AG04449 (cell line): ENCODE data around the gene LRP1B.

Experiments
- CTCF ChIA-PET: fragments of 350-600 bp; formaldehyde crosslinking; extraction: SDS; loops from one replicate; lab custom pipeline; 2021; ENCODE audit warnings: antibody characterized with exemption; lab: Yijun Ruan, JAX
- POLR2A ChIA-PET: fragments of 400-600, 350-600 bp; formaldehyde crosslinking; extraction: SDS; loops from one replicate; lab custom pipeline; 2020; ENCODE audit warnings: antibody characterized with exemption, inconsistent platforms; lab: Yijun Ruan, JAX
- DNase-seq: peaks from one replicate; pipeline ENCODE4 v3.0.0-alpha.2; 2010; ENCODE audit warnings: low read depth, low spot score
- H3K4me3 ChIP-seq: 2 replicates; pipeline ENCODE4 v1.5.1; 2011; ENCODE audit warnings: low read depth, mild to moderate bottlenecking, control low read depth, low read length
- CTCF ChIP-seq: IDR thresholded peaks from one replicate; pipeline ENCODE4 v1.5.1; 2011; ENCODE audit warnings: mild to moderate bottlenecking, moderate library complexity, low read length, control low read depth, inconsistent platforms; ENCODE audit not compliant: insufficient read depth; ENCODE audit errors: missing control alignments

Gene LRP1B

DNA sequence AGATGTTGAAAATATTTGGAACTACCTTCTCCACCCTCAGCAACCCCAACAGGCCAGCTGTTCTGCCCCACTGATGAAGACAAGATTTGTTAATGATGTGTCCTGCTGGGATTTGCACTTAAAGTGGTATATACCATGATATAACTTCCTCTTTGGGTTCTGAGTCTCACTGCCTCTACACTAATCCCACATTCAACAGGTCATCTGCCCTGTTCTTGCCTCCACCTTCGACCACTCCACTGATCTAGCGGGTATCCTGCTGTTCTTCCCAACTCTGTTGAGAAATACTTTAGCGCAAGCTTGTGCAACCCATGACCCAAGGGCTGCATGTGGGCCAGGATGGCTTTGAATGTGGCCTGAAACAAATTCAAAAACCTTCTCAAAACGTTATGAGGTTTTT lies 72.7 kb downstream of the LRP1B start:
- POLR2A ChIA-PET: no interaction called here

DNA sequence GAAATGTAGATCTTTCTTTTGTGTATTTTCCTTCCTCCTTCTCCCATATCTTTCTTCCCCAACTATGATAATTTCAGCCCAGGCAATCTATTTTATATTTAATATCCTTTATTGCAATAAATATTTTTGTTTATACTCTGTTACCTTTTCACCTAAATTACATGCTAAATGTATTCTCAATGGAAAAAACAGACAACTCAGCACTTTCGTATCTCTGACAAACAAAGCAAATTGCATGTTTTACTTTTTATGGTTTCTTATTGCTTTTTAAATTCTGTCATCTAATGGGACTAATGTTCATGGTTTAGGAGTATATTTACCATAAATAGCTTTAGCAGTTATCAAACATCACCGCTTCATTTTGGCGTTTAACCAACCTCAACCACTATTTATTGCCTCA lies 74.0 kb downstream of the LRP1B start:
- no peak for TF ChIP-seq CTCF
- ChIA-PET POLR2A (no interaction called here), CTCF (no interaction called here)
- no peak for DNase-seq
- no peak overlapping the region for H3K4me3 ChIP-seq

More for the DNA sequence above, 72.7 kb downstream of the LRP1B start:
- CTCF ChIA-PET: no interaction called here
- H3K4me3 ChIP-seq: no peak overlapping the region
- no peak for DNase-seq
- TF ChIP-seq CTCF: no peak

DNA sequence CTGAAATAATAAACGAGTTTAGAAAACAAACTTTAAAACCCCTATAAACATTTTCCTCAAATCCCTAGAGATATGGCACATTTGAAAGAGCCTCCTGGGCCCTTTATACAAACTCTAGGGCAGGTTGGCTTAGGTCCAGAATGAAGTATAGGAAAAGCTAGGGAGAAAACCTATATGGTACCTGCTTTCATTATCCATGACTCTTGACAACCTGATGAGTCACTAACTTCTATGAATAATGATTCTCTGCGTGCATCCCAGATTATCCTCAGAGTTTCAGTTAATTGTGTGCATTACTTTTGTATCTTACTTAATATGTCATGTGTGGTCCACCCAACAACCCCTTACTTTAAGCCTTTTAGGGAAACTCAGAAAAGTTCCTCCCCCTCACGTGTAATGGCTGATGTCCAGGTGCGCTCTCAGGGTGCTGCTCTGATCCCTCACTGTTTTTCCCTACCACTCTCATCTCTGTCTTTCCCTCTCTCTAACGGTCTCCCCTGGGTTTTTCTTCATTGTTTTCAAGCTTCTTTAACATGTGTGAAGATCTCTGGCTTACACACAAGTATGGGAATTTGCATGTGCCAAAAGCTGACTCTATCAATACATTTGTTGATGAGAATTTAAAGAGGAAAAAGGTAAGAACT lies 78.5 kb downstream of the LRP1B start:
- ChIA-PET POLR2A (no interaction called here), CTCF (no interaction called here)
- H3K4me3 ChIP-seq: no peak overlapping the region
- TF ChIP-seq CTCF: no peak
- DNase-seq: no peak

- CTCF ChIA-PET: no interaction called here
Measured at GRCh38 chr2:142048581-142048980, 82.2 kb downstream of the LRP1B start.

DNA sequence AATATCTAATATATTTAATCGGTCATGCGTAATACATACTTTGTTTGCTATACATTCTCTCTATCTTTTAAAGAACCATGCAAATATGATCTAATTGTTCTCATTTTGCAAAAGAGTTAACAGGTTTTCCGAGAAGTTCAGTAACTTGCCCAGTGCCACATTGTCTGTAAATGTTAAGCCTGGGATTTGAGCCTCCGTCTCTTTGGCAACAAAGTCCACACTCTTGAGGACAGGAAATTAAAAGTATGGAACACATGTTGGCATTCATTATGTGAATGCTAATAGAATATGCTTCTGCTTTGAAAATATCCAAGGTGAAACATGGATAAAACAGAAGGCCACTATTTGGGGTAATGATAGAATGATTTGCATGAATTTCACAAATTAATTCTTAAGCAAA lies 85.2 kb downstream of the LRP1B start:
- no peak for TF ChIP-seq CTCF
- CTCF ChIA-PET: no interaction called here
- POLR2A ChIA-PET: no interaction called here
- no peak overlapping the region for H3K4me3 ChIP-seq
- DNase-seq: no peak

More at GRCh38 chr2:142048581-142048980, 82.2 kb downstream of the LRP1B start:
- no peak overlapping the region for H3K4me3 ChIP-seq
- POLR2A ChIA-PET: no interaction called here
- no peak for DNase-seq
- TF ChIP-seq CTCF: no peak

GRCh38 chr2:142044197-142044596 lies 86.6 kb downstream of the LRP1B start:
- POLR2A ChIA-PET: no interaction called here
- H3K4me3 ChIP-seq: no peak overlapping the region
- TF ChIP-seq CTCF: no peak
- DNase-seq: no peak
- CTCF ChIA-PET: no interaction called here
